Measurements from ENCODE around the gene OR2H2.

DNA sequence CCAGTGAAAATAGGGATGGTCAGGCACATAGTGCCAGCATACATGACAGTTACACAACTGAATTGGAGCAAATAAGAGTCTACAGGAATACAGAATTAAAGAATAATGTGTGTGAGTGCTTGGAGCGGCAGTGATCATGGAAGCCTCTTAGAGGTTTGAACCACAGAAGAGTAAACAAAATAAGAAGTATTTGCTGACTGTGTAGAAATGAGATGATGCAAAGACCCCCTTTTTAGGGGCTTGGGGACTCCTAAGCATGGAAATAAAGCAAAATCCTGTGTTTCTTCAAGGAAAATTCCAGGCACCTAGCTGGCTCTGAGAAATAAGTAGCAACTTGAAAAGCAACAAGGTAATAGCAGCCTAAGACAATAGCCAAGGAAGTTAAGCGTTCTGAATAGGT lies 6.8 kb downstream of the OR2H2 start:
- TF ChIP-seq CTCF (IDR thresholded peaks at IDR 0.05) (no peak), POLR2A (IDR thresholded peaks at IDR 0.05) (no peak), POLR2AphosphoS5 (IDR thresholded peaks at IDR 0.05) (no peak), EP300 (IDR thresholded peaks at IDR 0.05; ENCODE audit: low read depth) (no peak)
